Mucosa of descending colon (tissue), 3 donors: ENCODE results near the gene TESK2. TPM values are rescaled to one million over a fixed set of nuclear protein-coding genes. Genes with fewer than 3 reads are reported as not detected.

Source experiments
- ATAC-seq: fragments of 200-7000 bp; cut with Tn5 transposase; one replicate; pipeline ENCODE4 v1.9.1; 2020; ENCODE audit warnings: mild to moderate bottlenecking, moderate library complexity
- DNase-seq, 3 donors: peaks; one replicate each; pipeline ENCODE4 v3.0.0-alpha.2; 2020
- H3K36me3 ChIP-seq: fragments of 200-600 bp; one replicate; pipeline ENCODE4 v1.8.0; 2021; ENCODE audit warnings: low read depth, mild to moderate bottlenecking
- H3K4me1 ChIP-seq: fragments of 200-600 bp; one replicate; pipeline ENCODE4 v1.8.0; 2021; ENCODE audit warnings: low read depth, mild to moderate bottlenecking
- H3K4me3 ChIP-seq: fragments of 200-600 bp; one replicate; pipeline ENCODE4 v1.8.0; 2021; ENCODE audit warnings: mild to moderate bottlenecking
- H3K9me3 ChIP-seq: fragments of 200-600 bp; one replicate; pipeline ENCODE4 v1.8.0; 2021; ENCODE audit warnings: mild to moderate bottlenecking
- CTCF ChIP-seq: fragments of 200-600 bp; IDR thresholded peaks from one replicate; pipeline ENCODE4 v1.8.0; 2022; ENCODE audit warnings: antibody characterized with exemption, mild to moderate bottlenecking
- intact Hi-C, 2 donors: fragments of 100-400 bp; cut with DNase I in 1 of 2; cut with micrococcal nuclease in 1 of 2; formaldehyde crosslinking; loops; one replicate each; pipeline versions ENCODE4 v1.11.0 to v1.11.1; 2022; cut with DNase I, micrococcal nuclease
- total RNA-seq, 3 donors: library from RNA; stranded (reverse); fragmentation: NEBNext Ultra II Directional in 2 of 3; extraction: Animal tissue kit (Norgen Biotek cat#: 25700) in 2 of 3; gene quantifications; one replicate each; pipeline versions ENCODE4 v1.2.1 to v1.2.4, GENCODE V29; 2021 to 2023
- donor health status: DM: no; HTN: no; CAD: no; lungs with moderate emphysema.
- donor health status: DM: no; HTN: no; CAD: no.
- donor health status: DM: no; HTN: yes; CAD: no.

TESK2 gene
- total RNA-seq, 3 donors from 2014 or later = 10.7 to 19.9 (median 10.8) TPM

GRCh38 chr1:45297666-45298356 lies 193.2 kb downstream of the TESK2 start:
- DNase-seq (no peak), ATAC-seq (no peak)
- Histone ChIP-seq H3K4me3 (no peak overlapping the region), H3K9me3 (no peaks in the 10 kb centered on the region), H3K36me3 (no peaks in the 10 kb centered on the region), H3K4me1 (no peaks in the 10 kb centered on the region)
- no peak for TF ChIP-seq CTCF
- intact Hi-C loops = no loop called here

Other genes starting within 250 kb of the TESK2 start
- gene HPDL, start 164.3 kb downstream of the TESK2 start, total RNA-seq = 1 to 10 TPM; 2.1 to 8.8 (median 7.4) TPM
- gene TOE1, start 151.0 kb downstream of the TESK2 start, total RNA-seq = 10 to 100 TPM; 11.1 to 18.7 (median 12.9) TPM
- gene MUTYH, start 150.7 kb downstream of the TESK2 start, total RNA-seq = 10 to 100 TPM; 30.0 to 43.1 (median 35.8) TPM
- gene CCDC163, start 8.9 kb upstream of the TESK2 start, total RNA-seq = 1 to 10 TPM; 1.3 to 1.6 (median 1.5) TPM
- gene MMACHC, start 9.1 kb upstream of the TESK2 start, total RNA-seq = 10 to 100 TPM in 2 of 3 donors, 1 to 10 TPM in 1; 9.2 to 12.4 (median 11.2) TPM
- 100 to 1,000 TPM; 248 to 306 (median 295) TPM for gene PRDX1, start 30.7 kb upstream of the TESK2 start, total RNA-seq
- gene AKR1A1, start 59.7 kb upstream of the TESK2 start, total RNA-seq = 100 to 1,000 TPM; 118 to 206 (median 190) TPM
- gene NASP, start 92.9 kb upstream of the TESK2 start, total RNA-seq = 10 to 100 TPM; 51.5 to 69.1 (median 60.1) TPM
- gene CCDC17, start 132.9 kb upstream of the TESK2 start, total RNA-seq = 1 to 10 TPM; 4.1 to 6.8 (median 6.0) TPM
- 100 to 1,000 TPM; 167 to 246 (median 179) TPM for gene GPBP1L1, start 195.4 kb upstream of the TESK2 start, total RNA-seq
- 10 to 100 TPM; 17.2 to 25.5 (median 21.4) TPM for gene TMEM69, start 197.0 kb upstream of the TESK2 start, total RNA-seq